HG03457 (cell line): ENCODE data around the gene GHR.

Experiments
- ATAC-seq: cut with Tn5 transposase; IDR thresholded peaks from one replicate; pipeline ENCODE4 v1.9.1; 2021; ENCODE audit warnings: moderate number of reproducible peaks; ENCODE audit not compliant: unreplicated experiment

Gene GHR

GRCh38 chr5:42423285-42424165, at the start of gene GHR:
Gene GHR, plus strand, starts transcription at chr5:42423439. Its CDS starts 142,436 bp downstream, at chr5:42565875.
- peak; percentile 84 for ATAC-seq

DNA sequence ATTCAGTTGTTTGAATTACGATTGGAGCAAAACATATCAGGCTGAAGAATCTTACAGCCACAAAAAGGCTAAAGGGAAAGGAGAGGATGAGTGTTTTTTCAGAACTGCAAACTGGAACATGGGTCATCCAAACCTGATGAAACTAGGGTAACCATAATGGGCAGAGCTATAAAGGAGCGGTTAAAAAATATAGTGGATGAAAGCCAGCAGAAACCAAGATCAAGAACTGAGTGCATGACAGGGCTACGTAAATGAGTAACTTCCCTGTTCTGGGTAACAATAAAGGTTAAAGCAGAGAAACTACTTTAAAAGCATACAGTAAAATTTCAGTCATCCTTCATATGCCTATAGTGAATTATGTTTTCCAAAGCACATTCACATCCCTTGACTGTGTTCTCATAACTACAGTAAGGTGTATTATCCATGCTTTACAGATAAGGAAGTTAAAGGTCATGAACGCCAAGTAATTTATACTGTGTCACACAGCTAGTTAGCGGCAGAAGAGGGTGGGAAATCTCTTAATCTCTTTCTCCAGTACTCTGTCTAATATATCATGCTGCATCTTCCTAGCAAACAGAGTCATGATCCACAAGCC, 48.5 kb upstream of the GHR start:
- ATAC-seq, result no peak

- no peak for ATAC-seq
Measured at GRCh38 chr5:42377496-42377895, 45.7 kb upstream of the GHR start.

- ATAC-seq, result no peak
Measured at GRCh38 chr5:42381973-42382372, 41.3 kb upstream of the GHR start.

DNA sequence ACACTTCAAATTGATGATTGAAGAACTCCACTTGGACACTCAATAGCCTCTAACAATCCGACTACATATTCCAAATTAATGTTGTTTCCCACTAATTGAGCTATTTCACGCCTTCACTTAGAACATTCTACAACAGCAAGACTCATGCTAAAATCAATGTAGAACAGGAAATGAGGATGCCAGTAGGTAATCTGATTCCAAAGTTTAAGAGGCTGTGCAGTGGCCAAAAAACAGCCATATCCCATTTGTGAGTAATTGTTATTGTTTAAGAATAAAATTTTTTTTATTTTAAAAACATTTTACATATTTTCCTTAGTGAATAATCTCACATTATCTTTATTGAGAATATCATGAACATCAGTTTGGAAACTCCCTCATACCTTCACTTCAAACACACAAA, 35.7 kb upstream of the GHR start:
- ATAC-seq, result no peak

GRCh38 chr5:42390115-42390514, 33.1 kb upstream of the GHR start:
- no peak for ATAC-seq

DNA sequence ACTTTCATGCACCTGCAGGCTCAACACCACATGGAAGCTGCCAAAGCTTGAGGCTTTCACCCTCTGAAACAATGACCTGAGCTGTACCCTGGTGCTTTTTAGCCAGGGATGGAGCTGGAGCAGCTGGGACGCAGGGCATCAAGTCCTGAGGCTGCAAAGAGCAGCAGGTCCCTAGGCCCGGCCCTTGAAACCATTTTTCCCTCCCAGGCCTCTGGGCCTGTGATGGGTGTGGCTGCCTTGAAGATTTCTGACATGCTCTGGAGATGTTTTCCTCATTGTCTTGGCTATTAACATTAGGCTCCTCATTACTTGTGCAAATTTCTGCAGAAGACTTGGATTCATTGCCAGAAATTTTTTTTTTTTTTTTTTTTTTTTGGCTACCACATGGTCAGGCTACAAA, 30.3 kb upstream of the GHR start:
- no peak for ATAC-seq

DNA sequence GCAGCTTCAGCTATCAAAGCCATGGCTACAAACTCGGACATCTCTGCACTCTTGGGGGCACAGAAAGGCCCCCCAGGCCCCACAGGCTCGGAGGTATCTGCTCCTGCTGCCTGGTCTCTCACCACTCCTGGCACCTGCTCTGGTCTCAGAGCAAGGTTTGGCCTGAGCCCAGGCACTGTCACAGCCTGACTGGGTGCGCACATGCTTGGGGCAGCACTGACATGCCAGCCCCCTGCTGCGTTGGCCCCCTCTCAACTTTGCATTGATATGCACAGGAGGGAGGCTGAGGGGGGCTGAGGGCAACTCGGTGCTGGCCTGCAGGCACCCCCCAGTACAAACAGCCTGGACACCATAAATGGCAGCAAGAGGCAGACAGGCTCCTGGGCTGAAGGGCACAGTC, 27.1 kb upstream of the GHR start:
- no peak for ATAC-seq

DNA sequence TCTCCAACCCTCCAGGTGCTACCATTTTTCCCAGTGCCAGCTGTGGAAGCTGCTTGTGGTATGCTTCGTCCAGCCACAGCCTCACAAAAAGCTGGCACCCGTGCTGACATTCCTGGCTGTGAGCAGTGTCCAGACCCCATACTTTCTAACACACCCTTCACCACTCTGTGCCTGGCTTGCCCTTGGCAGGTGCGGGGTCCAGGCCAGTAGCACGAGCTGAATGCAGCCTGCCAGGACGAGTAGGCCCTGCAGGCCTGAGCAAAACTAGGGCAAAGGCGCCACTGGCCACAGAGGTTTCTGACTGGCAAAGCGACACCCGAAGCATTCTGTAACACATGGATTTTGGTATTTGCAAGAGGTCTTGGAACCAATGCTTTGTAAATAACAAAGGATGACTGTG, 26.0 kb upstream of the GHR start:
- ATAC-seq, result no peak

GRCh38 chr5:42399702-42400101, 23.5 kb upstream of the GHR start:
- ATAC-seq, result no peak

- ATAC-seq, result no peak
Measured at GRCh38 chr5:42400474-42400873, 22.8 kb upstream of the GHR start.

DNA sequence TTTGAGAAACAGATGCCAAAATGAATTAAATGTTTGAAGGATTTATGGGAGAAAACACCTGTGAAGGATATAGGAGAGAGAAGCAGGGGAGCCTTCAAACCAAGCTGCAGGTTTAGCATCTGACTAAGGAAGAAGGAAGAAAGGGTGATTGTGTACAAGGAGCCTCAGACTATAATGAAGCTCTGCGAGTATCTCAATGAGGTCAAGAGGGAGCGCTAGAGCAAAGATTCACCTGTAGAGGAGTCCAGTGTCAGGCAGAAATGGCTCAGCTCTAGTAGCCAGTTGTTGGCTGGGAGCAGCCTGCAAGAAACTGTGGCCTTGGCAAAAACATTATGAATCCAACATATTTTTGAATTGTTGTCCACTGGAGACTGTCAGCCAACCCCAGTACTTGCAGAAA, 20.0 kb upstream of the GHR start:
- ATAC-seq, result no peak

DNA sequence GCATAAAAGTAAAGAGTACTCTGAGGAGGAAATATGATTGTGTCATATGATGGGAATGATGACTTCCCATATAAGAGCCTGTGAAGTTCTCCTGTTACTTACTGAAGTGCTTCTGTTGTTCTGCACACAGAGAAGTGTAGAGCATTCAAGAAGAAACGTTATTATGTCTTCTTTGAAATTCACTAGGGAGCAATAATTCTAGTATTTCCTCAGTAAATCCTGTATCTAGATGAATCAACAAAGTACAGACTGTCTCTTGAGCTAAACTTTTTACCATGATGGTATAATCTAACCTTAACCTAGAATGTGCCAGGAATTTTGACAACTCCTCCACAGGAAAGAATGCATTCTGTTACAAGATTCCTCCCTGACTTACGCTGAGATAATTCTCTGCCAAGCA, 18.9 kb upstream of the GHR start:
- ATAC-seq, result no peak

- no peak for ATAC-seq
Measured at GRCh38 chr5:42419294-42419693, 3.9 kb upstream of the GHR start.

DNA sequence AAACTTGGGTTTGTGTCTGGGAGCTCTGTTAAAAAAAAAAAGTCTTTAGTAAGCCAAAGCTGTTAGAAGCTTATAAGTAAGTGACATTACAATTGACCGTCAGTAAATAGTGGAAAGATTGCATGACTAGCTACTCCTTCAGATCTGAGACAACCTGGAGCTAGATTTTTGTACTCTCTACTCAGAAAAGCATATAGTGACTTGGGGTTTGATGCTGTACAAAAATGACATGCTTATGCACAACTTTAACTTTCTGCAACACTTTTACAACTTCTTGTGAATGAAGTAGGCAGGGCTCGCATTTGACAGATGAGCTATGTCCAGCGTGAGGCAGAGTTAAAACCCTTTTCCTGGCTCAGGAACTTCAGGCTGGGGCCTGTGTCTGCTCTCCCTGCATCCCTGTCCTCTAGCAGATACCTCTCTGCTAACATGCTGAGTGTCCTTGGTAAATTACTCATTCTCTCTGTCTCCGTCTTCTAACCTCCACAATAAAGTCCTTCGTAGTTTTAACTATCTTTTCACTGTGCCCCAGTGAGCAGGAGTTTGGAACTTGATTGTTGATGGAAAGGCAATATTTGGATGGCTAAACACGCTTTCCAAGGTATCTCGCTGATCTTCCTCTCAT, 471 bp upstream of the GHR start:
- ATAC-seq, result no peak

DNA sequence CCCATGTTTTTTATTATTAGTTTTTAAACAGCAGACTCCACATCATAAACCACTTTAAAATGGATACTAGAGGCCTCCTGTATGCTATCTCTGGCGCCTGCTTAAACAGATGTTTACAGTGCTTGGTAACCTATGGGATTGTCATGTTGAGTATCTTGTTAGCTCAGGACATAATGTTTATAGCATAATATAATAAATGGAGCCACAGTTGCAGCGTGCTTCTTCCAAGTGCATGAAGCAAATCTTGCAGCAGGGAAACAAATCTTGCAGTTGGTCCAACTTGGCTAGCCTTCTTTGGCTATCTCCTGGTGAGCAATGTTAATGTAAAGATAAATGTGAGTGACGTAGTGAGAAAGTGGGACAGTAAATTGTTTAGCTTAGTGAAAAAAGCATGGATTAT, 2.8 kb downstream of the GHR start:
- ATAC-seq, result no peak

- no peak for ATAC-seq
Measured at GRCh38 chr5:42429694-42430093, 6.5 kb downstream of the GHR start.

GRCh38 chr5:42434047-42434724, 10.9 kb downstream of the GHR start:
- no peak for ATAC-seq

GRCh38 chr5:42436051-42436450, 12.8 kb downstream of the GHR start:
- ATAC-seq, result no peak

GRCh38 chr5:42454216-42454995, 31.2 kb downstream of the GHR start:
- ATAC-seq, result no peak

DNA sequence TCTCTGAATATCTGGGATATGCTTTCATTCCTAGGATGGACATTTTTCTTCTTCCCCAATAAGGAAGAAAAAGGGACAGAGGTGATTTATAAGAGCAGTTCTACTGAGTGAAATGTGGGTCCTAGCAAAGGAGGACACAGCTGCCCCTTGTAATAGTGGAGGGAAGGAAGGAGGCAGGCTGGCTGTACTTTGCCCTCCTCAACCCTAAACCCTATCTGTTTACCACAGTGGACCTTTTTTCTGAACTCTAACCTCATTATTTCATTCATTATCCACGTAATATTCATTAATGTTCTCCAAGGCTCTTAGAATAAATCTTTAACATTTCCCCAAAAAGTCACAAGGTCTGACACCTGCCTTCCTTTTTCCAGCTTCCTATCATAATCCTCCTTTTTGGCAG, 37.8 kb downstream of the GHR start:
- no peak for ATAC-seq
